ENCODE measurements around the gene ESD. TPM values are rescaled to one million over a fixed set of nuclear protein-coding genes. Genes with fewer than 3 reads are reported as not detected.

ESD gene
- total RNA-seq, 5 donors from 2014 or later (not counting 1 experiment from before 2014, with no cell fraction given), result 32.4 to 52.1 (median 44.6) TPM

DNA sequence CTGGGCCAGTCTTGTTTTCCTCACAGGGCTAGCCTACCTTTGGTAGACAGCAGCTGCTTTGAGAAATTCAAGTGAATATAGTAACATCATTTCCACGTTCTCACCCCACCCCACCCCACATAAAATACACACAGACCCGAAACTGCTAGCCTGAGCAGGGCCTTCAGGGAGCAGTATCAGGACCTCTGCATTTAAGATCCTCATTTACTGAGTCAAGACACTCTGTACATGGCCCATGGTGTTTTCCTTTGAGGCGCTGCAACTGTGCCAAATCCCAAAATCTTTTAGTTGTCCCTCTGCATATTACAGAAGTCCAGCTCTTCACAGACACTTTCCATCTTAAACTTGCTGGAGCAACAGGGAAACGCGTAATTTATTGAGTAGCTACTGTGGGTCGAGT, 43.0 kb downstream of the ESD start:
- peaks cover 0 to 6% of the 10 kb centered on the region in 2 donors for H3K36me3 ChIP-seq (ENCODE audit: control insufficient read depth in 2 of 2, extremely low read depth in 1 of 2, insufficient read depth in 1 of 2, low read length in 1 of 2)
- CTCF ChIA-PET, result interaction anchor here in 1 of 2 donors (0.7 to 0.9 kb wide), 2 partner anchors 25 to 59 kb away, joined by 3 read pairs; no protein-coding TSS in a partner anchor
- peaks cover 26 to 41% (median 33%) of the 10 kb centered on the region in 3 donors for H3K4me1 Mint-ChIP-seq
- ATAC-seq (replicated peaks in 1 of 4) (no peak), DNase-seq (no peak)
- H3K27ac ChIP-seq (ENCODE audit: low read length), result no peak overlapping the region
- no peaks in the 10 kb centered on the region for H3K27me3 Mint-ChIP-seq
- H3K4me1 ChIP-seq (ENCODE audit: control insufficient read depth in 1 of 2, extremely low read depth in 1 of 2, insufficient read depth in 2 of 2, low read length in 2 of 2), result peaks cover 12 to 13% of the 10 kb centered on the region in 2 experiments
- no peaks in the 10 kb centered on the region for H3K9me3 ChIP-seq
- H3K9me3 Mint-ChIP-seq, result no peaks in the 10 kb centered on the region
- WGBS (ENCODE audit: insufficient coverage), result 100% methylated on average over 4 of the region's 6 CpGs
- peaks cover 14% of the 10 kb centered on the region for H3K36me3 Mint-ChIP-seq
- H3K27me3 ChIP-seq (replicated peaks in 1 of 2; ENCODE audit: control insufficient read depth in 2 of 2, extremely low read depth in 1 of 2, insufficient read depth in 2 of 2, low read length in 1 of 2), result no peaks in the 10 kb centered on the region
- no peak overlapping the region for H3K4me3 ChIP-seq (ENCODE audit: control insufficient read depth in 1 of 2, extremely low read depth in 1 of 2, low read length in 1 of 2)
- H3K4me3 Mint-ChIP-seq, result no peak overlapping the region
- POLR2A ChIA-PET, result no interaction called here
- no peak overlapping the region for H3K27ac Mint-ChIP-seq

DNA sequence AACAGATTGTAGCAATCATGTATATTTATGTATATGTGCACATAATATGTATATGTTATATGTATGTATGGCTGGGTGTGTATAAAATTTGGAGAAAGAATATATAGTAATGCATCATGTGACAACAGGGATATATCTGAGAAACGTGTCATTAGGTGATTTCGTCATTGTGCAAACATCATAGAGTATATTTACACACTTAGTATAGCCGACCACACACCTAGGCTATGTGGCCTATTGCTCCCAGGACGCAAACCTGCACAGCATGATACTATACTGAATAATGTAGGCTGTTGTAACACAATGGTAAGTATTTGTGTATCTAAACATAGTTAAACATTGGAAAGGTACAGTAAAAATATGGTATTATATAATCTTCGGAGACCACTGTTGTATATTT, 43.8 kb downstream of the ESD start:
- H3K9me3 ChIP-seq, result no peaks in the 10 kb centered on the region
- ChIA-PET CTCF (no interaction called here), POLR2A (interaction anchor here in 1 of 2 donors (0.6 kb wide), 1 partner anchor 1556 kb away, joined by 3 read pairs; no protein-coding TSS in a partner anchor)
- Mint-ChIP-seq H3K36me3 (peaks cover 22% of the 10 kb centered on the region), H3K27me3 (no peaks in the 10 kb centered on the region), H3K4me1 (peaks cover 26 to 43% (median 33%) of the 10 kb centered on the region in 3 donors), H3K4me3 (no peak overlapping the region), H3K27ac (no peak overlapping the region), H3K9me3 (no peaks in the 10 kb centered on the region)
- no peak overlapping the region for H3K4me3 ChIP-seq (ENCODE audit: control insufficient read depth in 1 of 2, extremely low read depth in 1 of 2, low read length in 1 of 2)
- peaks cover 0 to 9% of the 10 kb centered on the region in 2 donors for H3K36me3 ChIP-seq (ENCODE audit: control insufficient read depth in 2 of 2, extremely low read depth in 1 of 2, insufficient read depth in 1 of 2, low read length in 1 of 2)
- DNase-seq, result no peak
- H3K27ac ChIP-seq (ENCODE audit: low read length), result no peak overlapping the region
- no peak for ATAC-seq (replicated peaks in 1 of 4)
- no peaks in the 10 kb centered on the region for H3K27me3 ChIP-seq (replicated peaks in 1 of 2; ENCODE audit: control insufficient read depth in 2 of 2, extremely low read depth in 1 of 2, insufficient read depth in 2 of 2, low read length in 1 of 2)
- no CpG with 5 or more reads among the region's 5 CpGs for WGBS (ENCODE audit: insufficient coverage)
- peaks cover 12 to 13% of the 10 kb centered on the region in 2 experiments for H3K4me1 ChIP-seq (ENCODE audit: control insufficient read depth in 1 of 2, extremely low read depth in 1 of 2, insufficient read depth in 2 of 2, low read length in 2 of 2)

DNA sequence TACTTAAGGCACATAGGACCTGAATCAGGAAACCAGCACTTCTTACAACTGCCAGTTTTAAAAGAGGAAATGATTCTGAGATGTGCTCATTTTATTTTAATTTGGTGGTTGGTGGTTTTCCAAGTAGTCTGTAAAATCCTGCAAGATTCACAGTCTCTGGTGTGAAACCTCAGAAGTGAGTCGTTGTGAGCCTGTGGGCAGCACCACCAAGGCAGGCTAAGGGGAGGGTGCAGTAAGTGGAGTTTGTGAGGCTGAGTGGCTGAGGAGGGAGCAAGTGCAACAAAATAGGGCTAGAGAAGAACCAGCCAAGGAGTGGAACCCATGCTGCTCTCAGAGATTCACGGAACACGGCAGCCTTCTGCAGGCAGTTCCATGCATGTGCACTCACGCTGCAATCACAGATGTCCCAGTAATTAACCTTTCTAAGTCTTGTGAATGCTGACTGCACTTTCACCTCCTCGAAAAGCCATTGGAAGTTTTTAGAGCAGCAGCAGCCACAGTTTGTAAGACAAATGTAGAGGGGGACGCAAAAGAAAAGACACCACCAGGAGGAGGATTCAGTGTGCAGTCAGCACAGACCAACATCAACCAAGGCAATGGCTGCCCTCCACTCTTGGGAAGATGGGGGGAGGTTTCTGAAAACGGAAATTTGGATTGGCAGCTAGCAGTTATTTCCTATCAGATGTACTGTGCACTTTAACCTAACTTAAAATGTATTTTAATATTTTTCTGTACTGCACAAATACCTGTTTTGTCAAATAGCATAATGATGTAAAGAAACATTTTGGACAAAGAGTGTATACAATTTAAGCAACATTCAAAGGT, 44.9 kb downstream of the ESD start:
- peak; percentile 8 to 79 (median 42) for DNase-seq
- peak; percentile 80 to 90 (median 88) for ATAC-seq (replicated peaks in 1 of 4)
- CTCF ChIA-PET, result interaction anchor here (0.7 to 1.5 kb wide), 3 partner anchors 44 to 200 kb away, joined by 4 to 5 read pairs (median 4); partner anchors contain the start of gene LRCH1 (in 1 of the 2)
- peak overlapping the region in 1 of 2 donors; percentile 40 for H3K4me3 ChIP-seq (ENCODE audit: control insufficient read depth in 1 of 2, extremely low read depth in 1 of 2, low read length in 1 of 2)
- Mint-ChIP-seq H3K36me3 (peaks cover 29% of the 10 kb centered on the region), H3K9me3 (no peaks in the 10 kb centered on the region), H3K27me3 (no peaks in the 10 kb centered on the region), H3K4me3 (peak overlapping the region in 1 of 3 donors; percentile 56), H3K27ac (peak overlapping the region; percentile 23 to 70), H3K4me1 (peaks cover 26 to 43% (median 33%) of the 10 kb centered on the region in 3 donors)
- no peaks in the 10 kb centered on the region for H3K9me3 ChIP-seq
- POLR2A ChIA-PET, result no interaction called here
- no peak overlapping the region for H3K27ac ChIP-seq (ENCODE audit: low read length)
- no peaks in the 10 kb centered on the region for H3K27me3 ChIP-seq (replicated peaks in 1 of 2; ENCODE audit: control insufficient read depth in 2 of 2, extremely low read depth in 1 of 2, insufficient read depth in 2 of 2, low read length in 1 of 2)
- WGBS (ENCODE audit: insufficient coverage), result 0% methylated on average over 4 of the region's 7 CpGs
- peaks cover 12 to 13% of the 10 kb centered on the region in 2 experiments for H3K4me1 ChIP-seq (ENCODE audit: control insufficient read depth in 1 of 2, extremely low read depth in 1 of 2, insufficient read depth in 2 of 2, low read length in 2 of 2)
- peaks cover 0 to 9% of the 10 kb centered on the region in 2 donors for H3K36me3 ChIP-seq (ENCODE audit: control insufficient read depth in 2 of 2, extremely low read depth in 1 of 2, insufficient read depth in 1 of 2, low read length in 1 of 2)

GRCh38 chr13:46749951-46750350, 47.0 kb downstream of the ESD start:
- H3K36me3 Mint-ChIP-seq, result peaks cover 43% of the 10 kb centered on the region
- no peaks in the 10 kb centered on the region for H3K27me3 ChIP-seq (replicated peaks in 1 of 2; ENCODE audit: control insufficient read depth in 2 of 2, extremely low read depth in 1 of 2, insufficient read depth in 2 of 2, low read length in 1 of 2)
- peak overlapping the region; percentile 13 to 36 for H3K27ac Mint-ChIP-seq
- no peak overlapping the region for H3K4me3 ChIP-seq (ENCODE audit: control insufficient read depth in 1 of 2, extremely low read depth in 1 of 2, low read length in 1 of 2)
- no peak overlapping the region for H3K27ac ChIP-seq (ENCODE audit: low read length)
- peaks cover 0 to 14% of the 10 kb centered on the region in 2 donors for H3K36me3 ChIP-seq (ENCODE audit: control insufficient read depth in 2 of 2, extremely low read depth in 1 of 2, insufficient read depth in 1 of 2, low read length in 1 of 2)
- H3K4me1 Mint-ChIP-seq, result peaks cover 26 to 43% (median 33%) of the 10 kb centered on the region in 3 donors
- no peaks in the 10 kb centered on the region for H3K9me3 Mint-ChIP-seq
- no peaks in the 10 kb centered on the region for H3K27me3 Mint-ChIP-seq
- no peak for ATAC-seq (replicated peaks in 1 of 4)
- WGBS (ENCODE audit: insufficient coverage), result 100% methylated on average over 2 of the region's 2 CpGs
- DNase-seq, result no peak
- no peak overlapping the region for H3K4me3 Mint-ChIP-seq
- ChIA-PET POLR2A (no interaction called here), CTCF (no interaction called here)
- H3K4me1 ChIP-seq (ENCODE audit: control insufficient read depth in 1 of 2, extremely low read depth in 1 of 2, insufficient read depth in 2 of 2, low read length in 2 of 2), result peaks cover 12 to 13% of the 10 kb centered on the region in 2 experiments
- H3K9me3 ChIP-seq, result no peaks in the 10 kb centered on the region

GRCh38 chr13:46748300-46748699, 48.7 kb downstream of the ESD start:
- Histone ChIP-seq H3K4me3 (ENCODE audit: control insufficient read depth in 1 of 2, extremely low read depth in 1 of 2, low read length in 1 of 2) (no peak overlapping the region), H3K27ac (ENCODE audit: low read length) (no peak overlapping the region), H3K36me3 (ENCODE audit: control insufficient read depth in 2 of 2, extremely low read depth in 1 of 2, insufficient read depth in 1 of 2, low read length in 1 of 2) (peaks cover 0 to 19% of the 10 kb centered on the region in 2 donors), H3K9me3 (no peaks in the 10 kb centered on the region), H3K4me1 (ENCODE audit: control insufficient read depth in 1 of 2, extremely low read depth in 1 of 2, insufficient read depth in 2 of 2, low read length in 2 of 2) (peaks cover 8 to 12% of the 10 kb centered on the region in 2 experiments), H3K27me3 (replicated peaks in 1 of 2; ENCODE audit: control insufficient read depth in 2 of 2, extremely low read depth in 1 of 2, insufficient read depth in 2 of 2, low read length in 1 of 2) (no peaks in the 10 kb centered on the region)
- Mint-ChIP-seq H3K9me3 (no peaks in the 10 kb centered on the region), H3K36me3 (peaks cover 55% of the 10 kb centered on the region), H3K4me1 (peaks cover 26 to 32% (median 27%) of the 10 kb centered on the region in 3 donors), H3K27me3 (no peaks in the 10 kb centered on the region), H3K27ac (no peak overlapping the region), H3K4me3 (no peak overlapping the region)
- CTCF ChIA-PET, result interaction anchor here in 1 of 2 donors (0.7 kb wide), 1 partner anchor 10 kb away, joined by 3 read pairs; no protein-coding TSS in a partner anchor
- POLR2A ChIA-PET, result no interaction called here
- ATAC-seq (replicated peaks in 1 of 4) (no peak), DNase-seq (no peak)
- 84% methylated on average over 4 of the region's 4 CpGs for WGBS (ENCODE audit: insufficient coverage)

- H3K27me3 Mint-ChIP-seq, result no peaks in the 10 kb centered on the region
- DNase-seq (no peak), ATAC-seq (replicated peaks in 1 of 4) (no peak)
- ChIA-PET POLR2A (no interaction called here), CTCF (interaction anchor here in 1 of 2 donors (0.7 kb wide), 1 partner anchor 8 kb away, joined by 3 read pairs; no protein-coding TSS in a partner anchor)
- Histone ChIP-seq H3K36me3 (ENCODE audit: control insufficient read depth in 2 of 2, extremely low read depth in 1 of 2, insufficient read depth in 1 of 2, low read length in 1 of 2) (peaks cover 0 to 19% of the 10 kb centered on the region in 2 donors), H3K4me3 (ENCODE audit: control insufficient read depth in 1 of 2, extremely low read depth in 1 of 2, low read length in 1 of 2) (no peak overlapping the region), H3K4me1 (ENCODE audit: control insufficient read depth in 1 of 2, extremely low read depth in 1 of 2, insufficient read depth in 2 of 2, low read length in 2 of 2) (peaks cover 5 to 9% of the 10 kb centered on the region in 2 experiments), H3K27ac (ENCODE audit: low read length) (no peak overlapping the region), H3K27me3 (replicated peaks in 1 of 2; ENCODE audit: control insufficient read depth in 2 of 2, extremely low read depth in 1 of 2, insufficient read depth in 2 of 2, low read length in 1 of 2) (no peaks in the 10 kb centered on the region), H3K9me3 (no peaks in the 10 kb centered on the region)
- 93% methylated on average over 4 of the region's 8 CpGs for WGBS (ENCODE audit: insufficient coverage)
- H3K27ac Mint-ChIP-seq, result no peak overlapping the region
- peaks cover 23 to 28% (median 24%) of the 10 kb centered on the region in 3 donors for H3K4me1 Mint-ChIP-seq
- H3K4me3 Mint-ChIP-seq, result no peak overlapping the region
- H3K9me3 Mint-ChIP-seq, result no peaks in the 10 kb centered on the region
- peaks cover 60% of the 10 kb centered on the region for H3K36me3 Mint-ChIP-seq
These were observed 49.7 kb downstream of the ESD start for GRCh38 chr13:46747031-46747820.

All from T-cell (primary cell).